HG02642 (cell line): ENCODE measurements around the gene GGPS1.
A peak's percentile ranks its signal among the peaks of the same experiment; 100 is the strongest.
"Not testable (repeated sequence)": the region's sequence is repeated elsewhere in the genome, so short reads cannot be mapped to it uniquely, and the experiment has no call there.

Experiments
- ATAC-seq: cut with Tn5 transposase; IDR thresholded peaks from one replicate; pipeline ENCODE4 v1.9.1; 2021; ENCODE audit warnings: mild to moderate bottlenecking; ENCODE audit not compliant: unreplicated experiment, poor library complexity

The GGPS1 gene

DNA sequence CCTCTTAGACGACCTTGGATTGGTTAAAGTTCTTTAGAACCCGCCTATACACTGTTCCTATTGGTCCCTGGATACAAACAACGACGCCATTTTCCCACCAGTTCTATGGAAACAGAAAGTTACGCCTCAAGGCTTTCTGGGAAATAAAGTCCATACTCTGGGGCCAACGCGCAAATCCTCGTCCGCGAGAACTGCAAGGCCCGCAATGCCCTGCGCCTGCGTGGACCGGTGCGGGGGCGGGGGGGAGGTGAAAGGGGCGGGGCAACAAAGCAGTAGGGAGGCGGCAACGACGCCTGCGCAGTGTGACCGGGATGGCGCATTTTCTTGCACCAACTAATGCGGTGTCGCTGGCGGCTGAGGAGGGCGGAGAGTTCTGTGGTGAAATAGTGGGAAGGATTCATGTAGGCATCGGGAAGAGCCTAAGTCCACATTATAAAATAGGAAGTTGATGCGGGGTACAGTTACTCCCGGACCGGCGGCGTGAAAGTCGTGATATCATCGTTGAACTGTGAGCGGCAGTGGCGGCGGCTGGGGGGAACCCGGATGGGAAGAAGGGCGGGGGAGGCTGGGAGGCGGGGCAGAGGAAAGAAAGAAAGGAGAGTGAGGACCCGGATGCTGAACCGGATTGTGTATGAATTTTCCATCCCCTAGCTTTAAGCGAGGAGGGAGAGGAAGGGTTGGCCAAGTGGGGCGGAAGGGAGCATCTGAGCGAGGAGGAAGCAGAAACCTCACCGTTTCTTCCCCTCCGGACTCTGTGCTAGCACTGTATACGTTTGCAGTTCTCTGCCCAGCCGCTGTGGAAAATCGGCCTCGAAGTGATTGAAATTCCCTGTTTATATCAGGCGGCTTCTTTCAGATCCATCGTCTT is at the start of gene GGPS1:
TSS of gene GGPS1 (plus strand) at position 300 of the 868 bp plus-strand sequence. CDS start 6,695 bp downstream, outside the sequence.
- ATAC-seq = peak; percentile 75

DNA sequence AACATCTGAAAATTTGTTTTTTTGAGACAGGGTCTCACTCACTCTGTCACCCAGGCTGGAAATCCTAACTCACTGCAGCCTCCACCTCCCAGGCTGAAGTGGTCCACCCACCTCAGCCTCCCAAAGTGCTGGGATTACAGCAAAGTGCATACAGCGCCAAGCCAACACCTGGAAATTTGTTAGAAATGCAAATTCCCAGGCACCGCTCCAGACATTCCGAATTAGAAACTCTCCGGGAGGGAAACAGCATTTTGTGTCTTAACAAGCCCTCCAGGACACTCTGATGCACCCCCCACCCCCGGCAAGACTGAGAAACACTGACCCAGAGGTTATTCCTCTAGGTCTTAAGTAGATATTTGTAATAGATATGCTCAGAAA is 49.5 kb upstream of the GGPS1 start:
- no peak for ATAC-seq

DNA sequence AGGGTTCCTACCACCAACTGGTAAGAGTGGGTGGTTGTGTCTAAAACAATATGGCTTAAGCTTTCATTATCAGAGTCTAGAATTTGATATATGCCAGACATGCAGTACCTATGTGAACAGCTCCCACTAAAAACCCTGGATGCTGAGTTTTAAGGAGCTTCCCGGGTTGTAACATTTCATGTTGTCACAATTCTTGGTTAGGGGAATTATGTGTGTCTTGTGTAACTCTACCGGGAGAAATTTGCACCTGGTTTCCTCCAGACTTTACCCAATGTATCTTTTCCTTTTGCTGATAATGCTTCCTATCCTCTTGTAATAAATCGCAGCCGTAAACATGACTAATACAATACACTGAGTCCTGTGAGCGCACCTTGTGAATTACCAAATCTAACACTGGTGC is 48.7 kb upstream of the GGPS1 start:
- no peak for ATAC-seq

GRCh38 chr1:235280467-235280866 is 47.9 kb upstream of the GGPS1 start:
- ATAC-seq = no peak

GRCh38 chr1:235283636-235284035 is 44.7 kb upstream of the GGPS1 start:
- not testable (repeated sequence) for ATAC-seq

- no peak for ATAC-seq
Observed at GRCh38 chr1:235284231-235284769, 44.1 kb upstream of the GGPS1 start.

GRCh38 chr1:235286667-235287066 is 41.7 kb upstream of the GGPS1 start:
- ATAC-seq = no peak

DNA sequence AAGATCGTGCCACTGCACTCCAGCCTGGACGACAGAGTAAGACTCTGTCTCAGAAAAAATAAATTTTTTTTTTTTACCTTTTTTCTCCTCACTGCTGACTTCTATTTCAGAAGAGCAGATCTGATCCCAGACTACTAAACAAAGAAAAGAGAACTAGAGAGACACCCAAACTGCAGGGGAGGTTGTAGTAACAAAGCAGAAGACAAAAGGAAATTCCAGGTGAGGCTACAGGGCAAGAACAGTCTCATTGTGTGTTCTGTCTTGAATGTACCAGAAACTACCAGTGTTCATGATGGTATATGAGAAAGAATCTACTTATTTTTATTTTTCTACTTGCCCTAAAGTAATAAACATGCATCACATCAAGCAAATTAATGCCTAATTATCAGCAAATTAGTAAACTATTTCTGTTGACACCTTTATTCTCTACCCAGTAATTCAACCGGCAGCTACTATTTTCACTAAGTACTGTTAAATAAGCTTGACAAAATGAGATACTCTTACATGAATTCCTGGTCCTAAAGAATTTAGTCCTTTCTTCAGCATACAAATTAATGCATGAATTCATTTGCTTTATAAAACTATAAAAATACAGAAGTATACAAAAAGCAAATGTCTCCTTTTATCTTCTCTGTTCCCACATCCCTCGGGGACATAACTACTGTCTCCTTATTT is 41.0 kb upstream of the GGPS1 start:
- ATAC-seq = no peak

DNA sequence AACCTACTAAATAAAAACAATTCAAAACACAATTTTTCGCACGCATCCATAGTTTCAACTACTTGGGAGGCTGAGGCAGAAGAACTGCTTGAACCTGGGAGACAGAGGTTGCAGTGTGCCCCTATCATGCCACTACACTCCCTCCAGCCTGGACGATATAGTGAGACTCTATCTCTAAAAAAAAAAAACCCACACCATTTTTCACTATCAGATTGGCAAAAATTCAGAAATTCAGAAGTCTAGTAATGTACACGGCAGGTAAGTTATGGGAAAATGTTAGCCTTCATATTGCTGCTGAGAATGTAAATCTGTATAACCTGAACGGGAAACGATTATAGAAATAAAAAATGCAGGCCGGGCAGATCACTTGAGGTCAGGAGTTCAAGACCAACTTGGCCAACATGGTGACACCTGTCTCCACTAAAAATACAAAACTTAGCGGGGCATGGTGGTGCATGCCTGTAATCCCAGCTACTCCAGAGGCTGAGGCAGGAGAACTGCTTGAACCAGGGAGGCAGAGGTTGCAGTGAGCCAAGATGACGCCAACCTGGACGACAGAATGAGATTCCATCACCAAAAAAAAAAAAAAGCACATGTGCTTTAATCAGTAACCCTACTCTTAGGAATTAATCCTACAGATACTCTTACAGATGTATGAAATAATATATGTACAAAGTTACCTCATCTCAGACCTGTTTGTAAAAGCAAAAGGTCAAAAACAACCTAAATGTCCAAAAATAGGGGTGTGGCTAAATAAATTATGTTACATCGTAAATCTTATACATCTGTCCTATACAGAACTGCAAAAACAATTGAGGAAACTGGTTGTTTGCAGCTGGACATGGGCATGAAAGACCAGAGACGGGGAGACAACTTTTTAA is 38.3 kb upstream of the GGPS1 start:
- ATAC-seq = no peak

DNA sequence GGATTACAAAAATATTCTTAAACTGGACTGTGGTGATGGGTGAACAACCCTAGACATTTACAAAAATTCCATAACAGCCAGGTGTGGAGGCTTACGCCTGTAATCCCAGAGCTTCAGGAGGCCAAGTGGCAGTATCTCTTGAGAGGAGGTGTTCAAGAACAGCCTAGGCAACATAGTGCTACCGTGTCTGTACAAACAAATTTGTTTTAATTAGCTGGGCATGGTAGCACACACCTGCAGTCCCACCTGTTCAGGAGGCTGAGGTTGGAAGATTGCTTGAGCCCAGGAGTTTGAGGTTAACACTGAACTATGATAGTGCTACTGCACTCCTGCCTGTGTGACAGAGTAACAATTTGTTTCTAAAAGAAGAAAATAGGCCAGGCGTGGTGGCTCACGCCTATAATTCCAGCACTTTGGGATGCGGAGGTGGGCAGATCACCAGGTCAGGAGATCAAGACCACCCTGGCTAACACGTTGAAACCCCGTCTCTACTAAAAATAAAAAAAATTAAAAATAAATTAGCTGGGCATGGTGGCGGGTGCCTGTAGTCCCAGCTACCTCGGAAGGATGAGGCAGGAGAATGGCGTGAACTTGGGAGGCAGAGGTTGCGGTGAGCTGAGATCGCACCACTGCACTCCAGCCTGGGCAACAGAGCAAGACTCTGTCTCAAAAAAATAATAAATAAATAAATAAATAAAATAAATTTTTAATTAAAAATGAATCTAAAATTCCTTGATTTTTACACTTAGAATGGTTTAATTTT is 37.4 kb upstream of the GGPS1 start:
- no peak for ATAC-seq

- ATAC-seq = no peak
Observed at GRCh38 chr1:235291599-235292091, 36.7 kb upstream of the GGPS1 start.

DNA sequence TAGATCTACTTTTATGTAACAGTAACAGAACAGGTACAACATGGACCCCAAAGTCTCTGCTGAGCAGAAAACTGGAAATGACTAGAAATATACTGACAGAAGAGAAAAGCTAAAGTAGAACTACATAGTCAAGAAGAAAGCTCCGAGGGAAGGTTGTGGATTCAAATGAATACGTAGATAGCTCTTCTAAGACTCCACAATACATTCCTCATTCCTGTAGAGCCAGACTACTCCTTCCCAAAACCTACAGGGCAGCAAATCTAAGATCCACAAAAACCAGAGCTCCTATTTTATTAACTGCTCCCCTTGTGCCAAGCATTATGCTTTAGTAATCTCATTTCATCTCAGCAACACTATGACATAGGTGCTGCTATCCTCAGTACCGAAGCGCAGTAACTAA is 35.6 kb upstream of the GGPS1 start:
- no peak for ATAC-seq

GRCh38 chr1:235293322-235293942 is 34.9 kb upstream of the GGPS1 start:
- no peak for ATAC-seq

- no peak for ATAC-seq
Observed at GRCh38 chr1:235295902-235296350, 32.4 kb upstream of the GGPS1 start.

DNA sequence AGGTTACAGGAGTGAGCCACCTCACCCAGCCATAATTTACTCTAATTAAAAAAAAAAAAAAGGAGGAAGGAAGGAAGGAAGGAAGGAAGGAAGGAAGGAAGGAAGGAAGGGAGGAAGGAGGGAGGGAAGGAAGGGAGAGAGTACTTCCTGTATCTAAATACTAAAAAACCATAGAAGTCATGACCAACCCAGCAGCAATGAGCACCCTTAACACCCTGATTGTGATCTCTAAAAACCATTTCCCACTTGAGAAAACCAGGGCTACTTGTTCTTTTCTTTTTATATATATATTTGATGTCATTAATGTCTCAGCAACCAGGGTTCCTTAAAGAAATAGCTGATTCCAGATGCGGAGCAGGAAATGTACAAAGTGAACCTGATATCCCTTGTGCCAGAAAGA is 31.6 kb upstream of the GGPS1 start:
- ATAC-seq = no peak

- peak; percentile 42 for ATAC-seq
Observed at GRCh38 chr1:235297579-235297978, 30.8 kb upstream of the GGPS1 start.

- no peak for ATAC-seq
Observed at GRCh38 chr1:235298758-235299157, 29.6 kb upstream of the GGPS1 start.

GRCh38 chr1:235299169-235299858 is 29.1 kb upstream of the GGPS1 start:
- no peak for ATAC-seq
